KMS-11 (cell line): ENCODE data around the gene WRAP73.
"Not testable (repeated sequence)": the region's sequence is repeated elsewhere in the genome, so short reads cannot be mapped to it uniquely, and the experiment has no call there.

Experiments
- H2AFZ ChIP-seq: fragments of 200-600 bp; sonication (generic); 2 replicates; pipeline ENCODE4 v1.6.1; 2016; ENCODE audit warnings: antibody characterized with exemption, mixed run types, low read depth
- H3K27ac ChIP-seq: fragments of 200-600 bp; sonication (generic); 2 replicates; pipeline ENCODE4 v1.6.1; 2016; ENCODE audit warnings: mild to moderate bottlenecking, mixed run types
- H3K27me3 ChIP-seq: fragments of 200-600 bp; sonication (generic); 2 replicates; pipeline ENCODE4 v1.6.1; 2017; ENCODE audit warnings: mild to moderate bottlenecking, low read depth, mixed run types, moderate library complexity; ENCODE audit not compliant: insufficient read depth
- H3K36me3 ChIP-seq: fragments of 200-600 bp; sonication (generic); 2 replicates; pipeline ENCODE4 v1.6.1; 2017; ENCODE audit warnings: mild to moderate bottlenecking, mixed run types; ENCODE audit not compliant: insufficient read depth
- H3K4me1 ChIP-seq: fragments of 200-600 bp; sonication (generic); 2 replicates; pipeline ENCODE4 v1.6.1; 2016; ENCODE audit warnings: mild to moderate bottlenecking, low read depth, mixed run types; ENCODE audit not compliant: poor library complexity, severe bottlenecking
- H3K4me2 ChIP-seq: fragments of 200-600 bp; sonication (generic); 2 replicates; pipeline ENCODE4 v1.7.0; 2016; ENCODE audit warnings: mild to moderate bottlenecking, mixed run types
- H3K4me3 ChIP-seq: fragments of 200-600 bp; sonication (generic); IDR thresholded peaks from 2 replicates; pipeline ENCODE4 v1.6.1; 2017; ENCODE audit warnings: low read depth, low read length, mixed read lengths; ENCODE audit not compliant: insufficient read depth
- H3K79me2 ChIP-seq: fragments of 200-600 bp; sonication (generic); 2 replicates; pipeline ENCODE4 v1.6.1; 2016; ENCODE audit warnings: low read depth, mixed run types; ENCODE audit not compliant: insufficient read depth
- H3K9ac ChIP-seq: fragments of 200-600 bp; sonication (generic); 2 replicates; pipeline ENCODE4 v1.6.1; 2016; ENCODE audit warnings: mild to moderate bottlenecking, mixed run types
- H4K20me1 ChIP-seq: fragments of 200-600 bp; sonication (generic); 2 replicates; pipeline ENCODE4 v1.6.1; 2016; ENCODE audit warnings: mild to moderate bottlenecking, mixed run types; ENCODE audit not compliant: insufficient read depth
- TF ChIP-seq, protein P1 (sequence below): fragments of 200-600 bp; sonication (generic); conservative IDR thresholded peaks from 2 replicates; pipeline ENCODE4 v1.6.1; 2017; ENCODE audit warnings: low read depth, mild to moderate bottlenecking, antibody characterized with exemption, low read length, moderate library complexity, mixed read lengths

WRAP73 gene

DNA sequence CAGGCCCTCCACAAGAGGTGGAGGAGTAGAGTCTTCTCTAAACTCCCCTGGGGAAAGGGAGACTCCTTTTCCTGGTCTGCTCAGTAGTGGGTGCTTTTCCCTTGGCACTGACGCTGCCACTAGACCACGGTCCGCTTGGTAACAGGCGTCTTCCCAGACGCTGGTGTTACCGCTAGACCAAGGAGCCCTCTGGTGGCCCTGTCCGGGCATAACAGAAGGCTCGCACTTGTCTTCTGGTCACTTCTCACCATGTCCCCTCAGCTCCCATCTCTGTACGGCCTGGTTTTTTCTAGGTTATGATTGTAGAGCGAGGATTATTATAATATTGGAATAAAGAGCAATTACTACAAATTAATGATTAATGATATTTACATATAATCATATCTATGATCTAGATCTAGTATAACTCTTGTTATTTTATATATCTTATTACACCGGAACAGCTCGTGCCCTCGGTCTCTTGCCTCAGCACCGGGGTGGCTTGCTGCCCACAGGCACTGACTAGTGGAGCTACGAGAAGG lies 28.7 kb downstream of the WRAP73 start:
- H3K27me3 ChIP-seq = peaks cover 41% of the 10 kb centered on the region
- H3K79me2 ChIP-seq, H2AFZ ChIP-seq, H3K27ac ChIP-seq, H3K4me1 ChIP-seq, H3K36me3 ChIP-seq, H4K20me1 ChIP-seq, H3K9ac ChIP-seq, H3K4me2 ChIP-seq, H3K4me3 ChIP-seq: not testable (repeated sequence)
- TF ChIP-seq, protein P1, sequence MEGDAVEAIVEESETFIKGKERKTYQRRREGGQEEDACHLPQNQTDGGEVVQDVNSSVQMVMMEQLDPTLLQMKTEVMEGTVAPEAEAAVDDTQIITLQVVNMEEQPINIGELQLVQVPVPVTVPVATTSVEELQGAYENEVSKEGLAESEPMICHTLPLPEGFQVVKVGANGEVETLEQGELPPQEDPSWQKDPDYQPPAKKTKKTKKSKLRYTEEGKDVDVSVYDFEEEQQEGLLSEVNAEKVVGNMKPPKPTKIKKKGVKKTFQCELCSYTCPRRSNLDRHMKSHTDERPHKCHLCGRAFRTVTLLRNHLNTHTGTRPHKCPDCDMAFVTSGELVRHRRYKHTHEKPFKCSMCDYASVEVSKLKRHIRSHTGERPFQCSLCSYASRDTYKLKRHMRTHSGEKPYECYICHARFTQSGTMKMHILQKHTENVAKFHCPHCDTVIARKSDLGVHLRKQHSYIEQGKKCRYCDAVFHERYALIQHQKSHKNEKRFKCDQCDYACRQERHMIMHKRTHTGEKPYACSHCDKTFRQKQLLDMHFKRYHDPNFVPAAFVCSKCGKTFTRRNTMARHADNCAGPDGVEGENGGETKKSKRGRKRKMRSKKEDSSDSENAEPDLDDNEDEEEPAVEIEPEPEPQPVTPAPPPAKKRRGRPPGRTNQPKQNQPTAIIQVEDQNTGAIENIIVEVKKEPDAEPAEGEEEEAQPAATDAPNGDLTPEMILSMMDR = peak; percentile 56

DNA sequence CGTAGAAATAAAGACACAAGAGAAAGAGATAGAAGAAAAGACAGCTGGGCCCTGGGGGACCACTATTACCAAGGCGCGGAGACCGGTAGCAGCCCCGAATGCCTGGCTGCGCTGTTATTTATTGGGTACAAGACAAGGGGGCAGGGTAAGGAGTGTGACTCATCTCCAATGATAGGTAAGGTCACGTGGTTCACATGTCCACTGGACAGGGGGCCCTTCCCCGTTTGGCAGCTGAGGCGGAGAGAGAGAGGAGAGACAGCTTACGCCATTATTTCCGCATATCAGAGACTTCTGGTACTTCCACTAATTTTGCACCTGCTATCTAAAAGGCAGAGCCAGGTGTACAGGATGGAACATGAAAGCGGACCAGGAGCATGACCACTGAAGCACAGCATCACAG lies 29.2 kb downstream of the WRAP73 start:
- no peak overlapping the region for H3K4me2 ChIP-seq
- H3K79me2 ChIP-seq = no peaks in the 10 kb centered on the region
- H3K4me3 ChIP-seq = no peak overlapping the region
- peaks cover 46% of the 10 kb centered on the region for H3K27me3 ChIP-seq
- H3K9ac ChIP-seq = no peak overlapping the region
- no peak overlapping the region for H2AFZ ChIP-seq
- H3K36me3 ChIP-seq = no peaks in the 10 kb centered on the region
- no peaks in the 10 kb centered on the region for H4K20me1 ChIP-seq
- TF ChIP-seq, protein P1 = no peak
- no peak overlapping the region for H3K27ac ChIP-seq
- H3K4me1 ChIP-seq = peaks cover 7% of the 10 kb centered on the region

DNA sequence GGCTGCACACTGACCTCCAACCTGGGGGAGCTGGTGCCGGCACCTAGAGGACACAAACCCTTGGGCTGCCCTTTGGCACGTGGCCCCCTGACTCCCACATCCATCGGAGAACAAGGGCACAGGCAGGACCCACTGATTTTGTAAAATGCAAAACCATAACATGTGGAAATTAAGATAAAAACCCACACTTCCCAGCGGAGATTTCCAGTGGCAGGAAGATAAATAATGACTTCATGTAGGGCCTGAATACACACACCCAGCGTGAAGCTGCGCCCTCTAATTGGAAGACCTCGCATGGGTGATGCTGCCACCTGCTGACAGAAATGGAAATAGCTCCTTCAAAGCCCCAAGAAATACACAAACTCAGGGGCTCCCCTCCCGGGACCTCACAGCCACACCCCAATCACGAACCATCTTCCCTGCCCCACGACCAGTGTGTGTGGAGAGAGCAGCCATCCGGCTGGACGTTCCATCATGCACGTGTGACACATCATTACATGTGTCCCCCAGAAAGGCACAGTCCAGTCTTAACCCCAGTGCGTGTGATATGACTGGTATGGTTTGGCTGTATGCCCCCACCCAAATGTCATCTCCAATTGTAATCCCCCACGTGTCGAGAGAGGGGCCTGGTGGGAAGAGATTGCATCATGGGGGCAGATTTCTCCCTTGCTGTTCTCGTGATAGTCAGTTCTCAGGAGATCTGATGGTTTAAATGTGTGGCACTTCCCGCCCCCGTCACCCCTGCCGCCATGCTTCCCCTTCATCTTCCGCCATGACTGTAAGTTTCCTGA lies 30.8 kb downstream of the WRAP73 start:
- H3K79me2 ChIP-seq = no peaks in the 10 kb centered on the region
- H3K4me2 ChIP-seq = no peak overlapping the region
- TF ChIP-seq, protein P1 = peak; percentile 80
- no peak overlapping the region for H2AFZ ChIP-seq
- no peak overlapping the region for H3K9ac ChIP-seq
- H3K4me1 ChIP-seq = peaks cover 7% of the 10 kb centered on the region
- peaks cover 62% of the 10 kb centered on the region for H3K27me3 ChIP-seq
- no peak overlapping the region for H3K4me3 ChIP-seq
- no peak overlapping the region for H3K27ac ChIP-seq
- H3K36me3 ChIP-seq = no peaks in the 10 kb centered on the region
- H4K20me1 ChIP-seq = no peaks in the 10 kb centered on the region

GRCh38 chr1:3618531-3618880 lies 31.4 kb downstream of the WRAP73 start:
- no peak overlapping the region for H3K4me2 ChIP-seq
- H4K20me1 ChIP-seq = no peaks in the 10 kb centered on the region
- H3K79me2 ChIP-seq = no peaks in the 10 kb centered on the region
- H3K4me1 ChIP-seq = peaks cover 2% of the 10 kb centered on the region
- TF ChIP-seq, protein P1 = no peak
- H3K9ac ChIP-seq = no peak overlapping the region
- H3K4me3 ChIP-seq = no peak overlapping the region
- peaks cover 68% of the 10 kb centered on the region for H3K27me3 ChIP-seq
- H2AFZ ChIP-seq = no peak overlapping the region
- H3K27ac ChIP-seq = no peak overlapping the region
- no peaks in the 10 kb centered on the region for H3K36me3 ChIP-seq
